Erythroblast (primary cell): ENCODE results near the gene GSTA3.

Source experiments
- GATA1 ChIP-seq: IDR thresholded peaks from 2 replicates; pipeline ENCODE4 v1.6.1; 2011; ENCODE audit warnings: low read depth, mild to moderate bottlenecking, control low read depth, low read length, moderate library complexity
- POLR2A ChIP-seq: IDR thresholded peaks from 2 replicates; pipeline ENCODE4 v1.6.1; 2011; ENCODE audit warnings: mild to moderate bottlenecking, low read length

DNA sequence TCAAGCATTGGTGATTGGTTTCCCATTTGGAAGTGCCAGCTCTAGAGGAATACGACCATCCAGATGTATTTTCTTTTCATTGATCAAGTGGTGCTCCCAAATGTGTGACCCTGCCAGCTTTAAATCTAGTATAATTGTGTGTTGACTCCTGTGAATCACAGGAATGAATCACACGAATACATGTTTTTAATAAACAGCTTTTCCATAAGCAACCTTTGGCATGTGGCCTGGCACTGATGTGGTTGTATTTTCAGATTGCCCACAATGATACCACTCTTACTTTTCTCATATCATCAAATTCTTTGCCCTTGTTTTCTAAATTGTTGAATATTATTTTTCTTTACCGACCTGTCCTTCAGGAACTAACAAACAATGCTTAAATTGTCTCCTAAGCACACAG, 367 bp downstream of the GSTA3 start:
- TF ChIP-seq POLR2A (no peak), GATA1 (no peak)
